ENCODE results near the gene NAA60. TPM values are rescaled to one million over a fixed set of nuclear protein-coding genes. Genes with fewer than 3 reads are reported as not detected.
A peak's percentile ranks its signal among the peaks of the same experiment; 100 is the strongest.

NAA60 gene
- total and polyA plus RNA-seq, 7 donors, result 15.0 to 73.5 (median 30.4) TPM

DNA sequence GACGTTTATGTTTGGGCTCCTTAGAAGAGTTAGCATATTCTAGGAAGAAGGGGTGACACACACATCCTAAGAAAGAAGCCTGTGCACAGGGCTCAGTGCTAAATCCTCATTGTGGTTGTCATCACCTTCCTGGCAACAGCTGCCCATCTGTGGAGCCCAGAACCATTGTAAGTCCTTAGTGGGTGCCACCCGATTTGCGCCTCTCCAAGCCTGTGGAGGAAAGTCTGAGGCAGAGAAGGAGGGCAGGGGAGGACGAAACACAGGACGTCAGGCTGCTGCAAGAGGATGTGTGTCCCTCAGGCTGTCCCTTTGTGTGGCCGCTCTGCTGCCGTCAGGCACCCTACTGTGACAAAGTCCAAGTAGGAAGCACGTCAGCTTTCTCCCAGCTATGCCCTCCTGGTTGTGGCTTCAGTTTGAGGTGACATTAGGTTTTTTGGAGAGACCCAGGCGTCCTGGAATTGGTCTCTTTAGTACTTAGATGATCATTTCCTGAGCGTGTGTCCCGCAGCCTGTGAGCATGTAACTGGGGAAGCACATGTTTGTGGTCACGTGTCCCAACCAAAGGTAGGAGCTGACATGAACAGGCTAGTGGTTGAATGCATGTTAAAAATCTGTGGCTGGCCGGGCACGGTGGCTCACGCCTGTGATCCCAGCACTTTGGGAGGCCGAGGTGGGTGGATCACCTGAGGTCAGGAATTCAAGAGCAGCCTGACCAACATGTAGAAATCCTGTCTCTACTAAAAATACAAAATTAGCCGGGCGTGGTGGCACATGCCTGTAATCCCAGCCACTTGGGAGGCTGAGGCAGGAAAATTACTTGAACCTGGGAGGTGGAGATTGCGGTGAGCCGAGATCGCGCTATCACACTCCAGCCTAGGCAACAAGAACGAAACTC, 68.1 kb downstream of the NAA60 start:
- no peak overlapping the region for H3K27ac ChIP-seq
- no peaks in the 10 kb centered on the region for H3K4me1 ChIP-seq
- intact Hi-C loops (cut with DNase I), result no loop called here
- H3K9me3 ChIP-seq, result no peaks in the 10 kb centered on the region
- H3K27me3 ChIP-seq, result no peaks in the 10 kb centered on the region
- H3K4me3 ChIP-seq, result no peak overlapping the region
- DNase-seq, result peak; percentile 12
- TF ChIP-seq, protein P1, sequence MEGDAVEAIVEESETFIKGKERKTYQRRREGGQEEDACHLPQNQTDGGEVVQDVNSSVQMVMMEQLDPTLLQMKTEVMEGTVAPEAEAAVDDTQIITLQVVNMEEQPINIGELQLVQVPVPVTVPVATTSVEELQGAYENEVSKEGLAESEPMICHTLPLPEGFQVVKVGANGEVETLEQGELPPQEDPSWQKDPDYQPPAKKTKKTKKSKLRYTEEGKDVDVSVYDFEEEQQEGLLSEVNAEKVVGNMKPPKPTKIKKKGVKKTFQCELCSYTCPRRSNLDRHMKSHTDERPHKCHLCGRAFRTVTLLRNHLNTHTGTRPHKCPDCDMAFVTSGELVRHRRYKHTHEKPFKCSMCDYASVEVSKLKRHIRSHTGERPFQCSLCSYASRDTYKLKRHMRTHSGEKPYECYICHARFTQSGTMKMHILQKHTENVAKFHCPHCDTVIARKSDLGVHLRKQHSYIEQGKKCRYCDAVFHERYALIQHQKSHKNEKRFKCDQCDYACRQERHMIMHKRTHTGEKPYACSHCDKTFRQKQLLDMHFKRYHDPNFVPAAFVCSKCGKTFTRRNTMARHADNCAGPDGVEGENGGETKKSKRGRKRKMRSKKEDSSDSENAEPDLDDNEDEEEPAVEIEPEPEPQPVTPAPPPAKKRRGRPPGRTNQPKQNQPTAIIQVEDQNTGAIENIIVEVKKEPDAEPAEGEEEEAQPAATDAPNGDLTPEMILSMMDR (IDR thresholded peaks at IDR 0.05), result no peak
- TF ChIP-seq POLR2AphosphoS5 (IDR thresholded peaks at IDR 0.05), result no peak
- no peak for TF ChIP-seq POLR2A (IDR thresholded peaks at IDR 0.05)
- no peak for TF ChIP-seq EP300 (IDR thresholded peaks at IDR 0.05)
- peaks cover 18 to 100% (median 54%) of the 10 kb centered on the region in 4 donors for H3K36me3 ChIP-seq
- WGBS, 2 donors, result 95% methylated on average over 23 of the region's 23 CpGs

DNA sequence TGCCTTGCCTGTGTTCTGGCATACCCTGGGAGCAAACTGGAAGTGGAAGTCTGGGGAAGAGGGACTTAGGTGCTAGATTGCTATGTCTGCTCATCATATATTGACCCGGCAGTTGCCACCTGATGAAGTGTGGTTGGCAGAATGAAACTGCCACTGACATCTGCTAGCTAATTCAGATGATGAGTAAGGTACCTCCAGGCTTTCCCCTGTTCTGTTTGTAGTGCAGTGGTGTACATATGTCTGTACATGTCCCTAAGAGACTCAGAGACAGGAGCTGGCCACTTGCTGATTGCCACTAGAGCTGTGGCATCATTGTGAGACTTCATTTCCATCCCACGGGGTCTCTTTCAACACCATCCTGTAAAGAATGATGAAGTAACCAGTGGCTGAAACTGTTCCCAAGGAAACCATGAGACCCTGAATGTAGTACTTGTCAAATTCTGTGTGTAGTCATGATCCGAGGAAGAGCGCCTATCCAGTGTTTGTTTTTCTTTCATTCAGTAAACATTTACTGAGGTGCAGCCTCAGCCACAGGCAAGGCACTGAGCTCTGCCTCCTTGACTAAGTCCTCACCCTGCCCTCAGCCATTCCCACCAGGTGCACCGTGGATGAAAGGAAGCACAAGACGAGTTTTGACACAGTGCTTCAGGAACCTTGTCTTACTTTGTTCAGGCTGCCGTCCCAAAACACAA, 70.6 kb downstream of the NAA60 start:
- Histone ChIP-seq H3K4me1 (peaks cover 0 to 2% (median under 1%) of the 10 kb centered on the region in 4 donors), H3K27me3 (no peaks in the 10 kb centered on the region), H3K9me3 (no peaks in the 10 kb centered on the region), H3K36me3 (peaks cover 20 to 100% (median 53%) of the 10 kb centered on the region in 4 donors), H3K27ac (no peak overlapping the region), H3K4me3 (no peak overlapping the region)
- DNase-seq, result no peak
- 79 to 87% methylated on average over 7 of the region's 7 CpGs for WGBS, 2 donors
- TF ChIP-seq, protein P1 (IDR thresholded peaks at IDR 0.05), result no peak
- TF ChIP-seq POLR2A (IDR thresholded peaks at IDR 0.05), result no peak
- no peak for TF ChIP-seq POLR2AphosphoS5 (IDR thresholded peaks at IDR 0.05)
- no peak for TF ChIP-seq EP300 (IDR thresholded peaks at IDR 0.05)
- intact Hi-C loops (cut with DNase I), result no loop called here

DNA sequence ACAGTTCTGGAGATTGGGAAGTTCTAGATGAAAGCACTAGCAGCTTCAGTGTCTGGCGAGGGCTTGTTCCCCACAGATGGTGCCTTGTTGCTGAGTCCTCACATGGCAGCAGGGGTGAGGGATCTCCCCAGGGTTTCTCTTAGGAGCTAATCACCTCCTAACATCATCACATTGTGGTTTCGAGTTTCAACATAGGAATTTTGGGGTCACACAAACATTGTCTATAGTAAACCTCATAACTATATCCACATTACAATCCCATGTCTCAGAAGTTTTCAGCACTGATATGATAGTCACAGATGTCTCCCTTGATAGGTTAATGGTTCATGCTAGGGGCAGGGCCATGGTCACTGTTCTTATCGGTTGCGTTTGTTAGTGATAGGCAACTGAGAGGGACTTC, 71.1 kb downstream of the NAA60 start:
- peaks cover 0 to 7% (median 3%) of the 10 kb centered on the region in 4 donors for H3K4me1 ChIP-seq
- H3K36me3 ChIP-seq, result peaks cover 20 to 96% (median 48%) of the 10 kb centered on the region in 4 donors
- TF ChIP-seq EP300 (IDR thresholded peaks at IDR 0.05) (no peak), POLR2A (IDR thresholded peaks at IDR 0.05) (no peak), POLR2AphosphoS5 (IDR thresholded peaks at IDR 0.05) (no peak)
- TF ChIP-seq, protein P1 (IDR thresholded peaks at IDR 0.05), result no peak
- no peak for DNase-seq
- 96% methylated on average over 4 of the region's 4 CpGs for WGBS, 2 donors
- H3K27ac ChIP-seq, result no peak overlapping the region
- no peaks in the 10 kb centered on the region for H3K27me3 ChIP-seq
- no peaks in the 10 kb centered on the region for H3K9me3 ChIP-seq
- no peak overlapping the region for H3K4me3 ChIP-seq
- intact Hi-C loops (cut with DNase I), result no loop called here

DNA sequence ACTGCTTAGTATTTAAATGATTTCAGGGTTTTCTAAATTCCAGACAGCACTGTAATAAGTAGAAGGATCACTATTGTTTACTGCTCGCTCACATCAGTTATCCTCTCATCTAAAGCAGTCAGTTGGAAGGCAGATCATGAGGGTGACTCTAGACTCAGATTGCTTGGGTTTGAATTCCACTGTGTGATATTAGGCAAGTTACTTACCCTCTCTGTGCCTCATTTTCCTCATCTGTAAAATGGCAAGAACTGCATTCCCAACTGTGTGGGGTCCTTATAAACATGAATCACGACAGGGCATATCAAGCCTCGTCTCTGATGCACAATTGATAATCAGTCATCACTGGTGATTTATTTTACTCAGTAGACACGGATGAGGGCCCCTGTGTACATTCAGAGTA, 72.4 kb downstream of the NAA60 start:
- TF ChIP-seq, protein P1 (IDR thresholded peaks at IDR 0.05), result no peak
- TF ChIP-seq POLR2AphosphoS5 (IDR thresholded peaks at IDR 0.05) (no peak), EP300 (IDR thresholded peaks at IDR 0.05) (no peak), POLR2A (IDR thresholded peaks at IDR 0.05) (no peak)
- Histone ChIP-seq H3K4me3 (no peak overlapping the region), H3K9me3 (no peaks in the 10 kb centered on the region), H3K27me3 (no peaks in the 10 kb centered on the region), H3K4me1 (peaks cover 0 to 20% (median 14%) of the 10 kb centered on the region in 4 donors), H3K36me3 (peaks cover 20 to 83% (median 44%) of the 10 kb centered on the region in 4 donors), H3K27ac (no peak overlapping the region)
- no peak for DNase-seq
- intact Hi-C loops (cut with DNase I), result no loop called here
- 94 to 95% methylated on average over 4 of the region's 4 CpGs for WGBS, 2 donors
